Measurements from ENCODE around the gene SETX.

Gene SETX

GRCh38 chr9:132249123-132249522 lies 105.7 kb downstream of the SETX start:
- Histone ChIP-seq H3K4me3 (ENCODE audit: low read depth, low read length) (no peak overlapping the region), H3K27me3 (ENCODE audit: control insufficient read depth, insufficient read depth, low read length) (peaks cover under 1% of the 10 kb centered on the region; the same call in 1 of the 2 replicates), H3K36me3 (ENCODE audit: control insufficient read depth, insufficient read depth, low read length) (no peaks in the 10 kb centered on the region), H3K4me1 (ENCODE audit: control insufficient read depth, insufficient read depth, low read length) (no peaks in the 10 kb centered on the region; the same call in 1 of the 2 replicates), H3K27ac (ENCODE audit: low read depth, low read length) (no peak overlapping the region), H3K9me3 (ENCODE audit: control insufficient read depth, insufficient read depth, low read length) (peaks cover 15% of the 10 kb centered on the region), H3K9ac (ENCODE audit: low read depth, low read length) (no peak overlapping the region)

DNA sequence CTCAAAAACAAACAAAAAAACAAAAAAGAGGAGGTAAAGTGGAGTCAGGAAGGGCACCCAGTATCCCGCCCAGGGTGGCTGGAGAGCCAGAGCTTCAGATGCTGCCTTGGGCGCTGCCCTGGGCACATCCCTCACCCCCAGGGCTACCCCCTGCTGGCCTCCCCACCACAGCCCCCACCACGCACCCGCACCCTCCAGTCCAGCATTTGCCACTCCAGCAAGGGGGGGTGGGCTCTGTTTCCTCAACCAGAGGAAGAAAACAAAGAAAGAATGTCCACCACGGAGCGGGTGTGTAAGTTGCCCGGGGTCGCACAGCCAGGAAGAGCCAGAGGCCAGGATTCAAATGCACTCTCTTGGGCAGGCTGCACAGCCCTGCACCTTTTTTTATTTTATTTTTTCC lies 106.8 kb downstream of the SETX start:
- Histone ChIP-seq H3K9ac (ENCODE audit: low read depth, low read length) (no peak overlapping the region), H3K27ac (ENCODE audit: low read depth, low read length) (no peak overlapping the region), H3K9me3 (ENCODE audit: control insufficient read depth, insufficient read depth, low read length) (peaks cover 15% of the 10 kb centered on the region), H3K36me3 (ENCODE audit: control insufficient read depth, insufficient read depth, low read length) (no peaks in the 10 kb centered on the region), H3K4me3 (ENCODE audit: low read depth, low read length) (no peak overlapping the region), H3K27me3 (ENCODE audit: control insufficient read depth, insufficient read depth, low read length) (peaks cover 12% of the 10 kb centered on the region), H3K4me1 (ENCODE audit: control insufficient read depth, insufficient read depth, low read length) (peaks cover 6% of the 10 kb centered on the region; the same call in 1 of the 2 replicates)

- Histone ChIP-seq H3K36me3 (ENCODE audit: control insufficient read depth, insufficient read depth, low read length) (no peaks in the 10 kb centered on the region), H3K27ac (ENCODE audit: low read depth, low read length) (no peak overlapping the region), H3K4me1 (ENCODE audit: control insufficient read depth, insufficient read depth, low read length) (peaks cover 12% of the 10 kb centered on the region; the same call in 1 of the 2 replicates), H3K9me3 (ENCODE audit: control insufficient read depth, insufficient read depth, low read length) (no peaks in the 10 kb centered on the region), H3K9ac (ENCODE audit: low read depth, low read length) (no peak overlapping the region), H3K4me3 (ENCODE audit: low read depth, low read length) (no peak overlapping the region), H3K27me3 (ENCODE audit: control insufficient read depth, insufficient read depth, low read length) (peaks cover 23% of the 10 kb centered on the region)
Measured at GRCh38 chr9:132245465-132245864, 109.3 kb downstream of the SETX start.

- peaks cover 29% of the 10 kb centered on the region for H3K27me3 ChIP-seq (ENCODE audit: control insufficient read depth, insufficient read depth, low read length)
- H3K4me1 ChIP-seq (ENCODE audit: control insufficient read depth, insufficient read depth, low read length) = peaks cover 12% of the 10 kb centered on the region; the same call in 1 of the 2 replicates
- H3K9ac ChIP-seq (ENCODE audit: low read depth, low read length) = no peak overlapping the region
- H3K27ac ChIP-seq (ENCODE audit: low read depth, low read length) = no peak overlapping the region
- H3K4me3 ChIP-seq (ENCODE audit: low read depth, low read length) = no peak overlapping the region
- no peaks in the 10 kb centered on the region for H3K9me3 ChIP-seq (ENCODE audit: control insufficient read depth, insufficient read depth, low read length)
- no peaks in the 10 kb centered on the region for H3K36me3 ChIP-seq (ENCODE audit: control insufficient read depth, insufficient read depth, low read length)
Measured at GRCh38 chr9:132244582-132245455, 110.0 kb downstream of the SETX start.

DNA sequence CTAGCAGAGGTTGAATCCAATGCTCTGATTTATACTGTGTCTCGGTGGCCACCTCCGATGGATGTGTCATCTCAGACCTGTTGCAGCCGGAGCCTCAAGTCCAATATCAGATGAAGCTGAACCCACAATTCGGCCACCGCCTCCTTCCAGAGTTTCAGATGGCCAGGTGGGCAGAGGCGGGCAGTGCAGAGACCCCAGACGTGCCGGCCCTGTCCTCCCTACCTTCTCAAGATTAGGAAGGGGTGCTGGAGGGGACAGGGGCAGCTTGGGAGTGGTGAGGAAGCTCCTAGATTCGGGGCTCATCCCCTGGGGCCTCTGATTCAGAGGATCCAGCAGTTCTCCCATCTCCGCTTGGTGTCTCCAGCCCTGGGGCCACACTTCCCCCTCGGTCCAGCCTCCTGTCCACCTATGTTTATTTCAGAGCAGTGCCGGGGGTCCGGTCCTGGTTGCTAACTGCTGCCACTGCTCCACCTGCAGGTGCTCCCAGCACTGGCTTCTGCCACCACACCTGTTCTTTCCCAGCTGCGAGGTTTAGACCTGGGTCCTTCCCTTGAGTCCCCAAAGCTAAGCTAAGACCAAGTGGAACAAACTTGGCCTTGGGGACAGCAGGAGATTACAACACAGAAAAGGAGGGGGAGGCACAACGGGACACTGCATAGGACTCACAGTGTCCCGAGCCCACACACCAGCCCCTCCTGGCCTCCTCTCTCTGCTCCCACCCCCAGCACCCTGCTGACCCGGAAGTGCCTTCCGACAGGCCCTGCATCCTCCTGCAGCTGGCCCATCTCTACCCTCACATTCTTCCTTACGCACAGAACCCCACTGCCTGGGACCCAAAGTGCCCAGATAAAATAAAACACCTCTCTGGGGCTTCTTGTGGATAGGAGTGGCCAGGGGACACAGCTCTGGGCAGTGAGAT lies 111.4 kb downstream of the SETX start:
- Histone ChIP-seq H3K9ac (ENCODE audit: low read depth, low read length) (no peak overlapping the region), H3K36me3 (ENCODE audit: control insufficient read depth, insufficient read depth, low read length) (no peaks in the 10 kb centered on the region), H3K27ac (ENCODE audit: low read depth, low read length) (no peak overlapping the region), H3K9me3 (ENCODE audit: control insufficient read depth, insufficient read depth, low read length) (no peaks in the 10 kb centered on the region), H3K4me1 (ENCODE audit: control insufficient read depth, insufficient read depth, low read length) (peaks cover 12% of the 10 kb centered on the region; the same call in 1 of the 2 replicates), H3K27me3 (ENCODE audit: control insufficient read depth, insufficient read depth, low read length) (peaks cover 30% of the 10 kb centered on the region), H3K4me3 (ENCODE audit: low read depth, low read length) (peak overlapping the region; percentile 62)

- H3K4me1 ChIP-seq (ENCODE audit: control insufficient read depth, insufficient read depth, low read length) = peaks cover 12% of the 10 kb centered on the region; the same call in 1 of the 2 replicates
- peaks cover 30% of the 10 kb centered on the region for H3K27me3 ChIP-seq (ENCODE audit: control insufficient read depth, insufficient read depth, low read length)
Measured at GRCh38 chr9:132242621-132243155, 112.1 kb downstream of the SETX start.

GRCh38 chr9:132241840-132242620 lies 112.8 kb downstream of the SETX start:
- H3K9ac ChIP-seq (ENCODE audit: low read depth, low read length) = no peak overlapping the region
- no peaks in the 10 kb centered on the region for H3K9me3 ChIP-seq (ENCODE audit: control insufficient read depth, insufficient read depth, low read length)
- H3K4me3 ChIP-seq (ENCODE audit: low read depth, low read length) = peak overlapping the region; percentile 62
- peaks cover 30% of the 10 kb centered on the region for H3K27me3 ChIP-seq (ENCODE audit: control insufficient read depth, insufficient read depth, low read length)
- H3K27ac ChIP-seq (ENCODE audit: low read depth, low read length) = no peak overlapping the region
- no peaks in the 10 kb centered on the region for H3K36me3 ChIP-seq (ENCODE audit: control insufficient read depth, insufficient read depth, low read length)
- H3K4me1 ChIP-seq (ENCODE audit: control insufficient read depth, insufficient read depth, low read length) = peaks cover 12% of the 10 kb centered on the region; the same call in 1 of the 2 replicates

More at GRCh38 chr9:132242621-132243155, 112.1 kb downstream of the SETX start:
- Histone ChIP-seq H3K36me3 (ENCODE audit: control insufficient read depth, insufficient read depth, low read length) (no peaks in the 10 kb centered on the region), H3K9me3 (ENCODE audit: control insufficient read depth, insufficient read depth, low read length) (no peaks in the 10 kb centered on the region), H3K9ac (ENCODE audit: low read depth, low read length) (no peak overlapping the region), H3K27ac (ENCODE audit: low read depth, low read length) (no peak overlapping the region), H3K4me3 (ENCODE audit: low read depth, low read length) (peak overlapping the region; percentile 62)

DNA sequence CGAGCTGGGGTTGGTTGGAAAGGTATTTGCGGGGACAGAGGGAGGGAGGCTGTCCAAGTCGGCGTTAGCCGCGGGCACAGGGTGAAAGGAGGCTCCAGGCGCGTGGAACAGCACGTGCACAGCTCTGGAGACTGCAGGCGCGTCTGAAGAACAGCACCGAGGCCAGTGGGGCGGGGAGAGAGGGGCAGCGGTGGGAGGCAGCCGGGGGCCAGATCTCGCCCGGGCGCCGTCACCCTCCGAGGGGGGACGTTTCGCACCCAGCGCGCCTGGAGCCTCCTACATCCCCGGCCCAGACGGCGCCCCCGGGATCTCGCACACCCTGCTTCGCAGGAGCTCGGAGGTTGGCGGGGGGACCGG lies 113.3 kb downstream of the SETX start:
- Histone ChIP-seq H3K27ac (ENCODE audit: low read depth, low read length) (no peak overlapping the region), H3K9me3 (ENCODE audit: control insufficient read depth, insufficient read depth, low read length) (no peaks in the 10 kb centered on the region), H3K36me3 (ENCODE audit: control insufficient read depth, insufficient read depth, low read length) (no peaks in the 10 kb centered on the region), H3K4me3 (ENCODE audit: low read depth, low read length) (peak overlapping the region; percentile 62), H3K27me3 (ENCODE audit: control insufficient read depth, insufficient read depth, low read length) (peaks cover 30% of the 10 kb centered on the region), H3K9ac (ENCODE audit: low read depth, low read length) (no peak overlapping the region), H3K4me1 (ENCODE audit: control insufficient read depth, insufficient read depth, low read length) (peaks cover 12% of the 10 kb centered on the region; the same call in 1 of the 2 replicates)

DNA sequence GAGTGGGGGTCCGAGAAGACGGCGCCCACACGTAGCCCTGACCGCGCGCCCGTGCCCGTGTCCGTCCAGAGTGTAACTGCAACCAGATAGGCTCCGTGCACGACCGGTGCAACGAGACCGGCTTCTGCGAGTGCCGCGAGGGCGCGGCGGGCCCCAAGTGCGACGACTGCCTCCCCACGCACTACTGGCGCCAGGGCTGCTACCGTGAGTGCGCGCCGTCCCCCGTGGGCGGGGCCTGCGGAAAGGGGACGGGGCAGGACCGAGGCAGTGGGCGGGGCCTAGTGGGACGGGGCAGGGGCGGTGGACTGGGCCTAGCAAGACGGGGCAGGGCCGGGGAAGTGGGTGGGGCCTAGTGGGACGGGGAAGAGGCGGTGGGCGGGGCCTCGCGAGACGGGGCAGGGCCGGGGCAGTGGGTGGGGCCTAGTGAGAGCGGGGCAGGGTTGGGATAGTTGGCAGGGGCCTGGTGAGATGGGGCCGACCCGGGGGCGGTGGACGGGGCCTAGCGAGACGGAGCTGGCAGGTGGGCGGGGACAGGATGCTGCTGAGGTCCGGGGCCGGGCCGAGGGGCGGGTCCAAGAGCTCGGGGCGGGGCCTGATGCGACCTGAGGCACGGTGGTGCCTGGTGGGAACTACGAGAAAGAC lies 113.8 kb downstream of the SETX start:
- Histone ChIP-seq H3K36me3 (ENCODE audit: control insufficient read depth, insufficient read depth, low read length) (no peaks in the 10 kb centered on the region), H3K9me3 (ENCODE audit: control insufficient read depth, insufficient read depth, low read length) (no peaks in the 10 kb centered on the region), H3K27me3 (ENCODE audit: control insufficient read depth, insufficient read depth, low read length) (peaks cover 30% of the 10 kb centered on the region), H3K4me3 (ENCODE audit: low read depth, low read length) (peak overlapping the region; percentile 69), H3K4me1 (ENCODE audit: control insufficient read depth, insufficient read depth, low read length) (peaks cover 12% of the 10 kb centered on the region; the same call in 1 of the 2 replicates), H3K27ac (ENCODE audit: low read depth, low read length) (no peak overlapping the region), H3K9ac (ENCODE audit: low read depth, low read length) (no peak overlapping the region)

Data from HUES48 (cell line).